Astrocyte of the cerebellum (primary cell): ENCODE results near the gene KIF16B.

Source experiments
- DNase-seq: peaks from one replicate; pipeline ENCODE4 v3.0.0-alpha.2; 2011; ENCODE audit warnings: low read depth
- H3K4me3 ChIP-seq: 2 replicates; pipeline ENCODE4 v1.5.1; 2011; ENCODE audit warnings: mild to moderate bottlenecking, low read depth, low read length, moderate library complexity
- in situ Hi-C: cut with HindIII; loops from 2 replicates; pipeline ENCODE4 v1.10.0; 2017; ENCODE audit warnings: low sequenced_read_pairs
- TF ChIP-seq, protein P1 (sequence below): IDR thresholded peaks from 2 replicates; pipeline ENCODE4 v1.5.1; 2012; ENCODE audit warnings: low read length, low read depth, moderate library complexity, mild to moderate bottlenecking; ENCODE audit errors: missing control alignments

The KIF16B gene

GRCh38 chr20:16408981-16409380 is 164.3 kb downstream of the KIF16B start:
- in situ Hi-C loops: no loop called here
- DNase-seq: no peak
- TF ChIP-seq, protein P1, sequence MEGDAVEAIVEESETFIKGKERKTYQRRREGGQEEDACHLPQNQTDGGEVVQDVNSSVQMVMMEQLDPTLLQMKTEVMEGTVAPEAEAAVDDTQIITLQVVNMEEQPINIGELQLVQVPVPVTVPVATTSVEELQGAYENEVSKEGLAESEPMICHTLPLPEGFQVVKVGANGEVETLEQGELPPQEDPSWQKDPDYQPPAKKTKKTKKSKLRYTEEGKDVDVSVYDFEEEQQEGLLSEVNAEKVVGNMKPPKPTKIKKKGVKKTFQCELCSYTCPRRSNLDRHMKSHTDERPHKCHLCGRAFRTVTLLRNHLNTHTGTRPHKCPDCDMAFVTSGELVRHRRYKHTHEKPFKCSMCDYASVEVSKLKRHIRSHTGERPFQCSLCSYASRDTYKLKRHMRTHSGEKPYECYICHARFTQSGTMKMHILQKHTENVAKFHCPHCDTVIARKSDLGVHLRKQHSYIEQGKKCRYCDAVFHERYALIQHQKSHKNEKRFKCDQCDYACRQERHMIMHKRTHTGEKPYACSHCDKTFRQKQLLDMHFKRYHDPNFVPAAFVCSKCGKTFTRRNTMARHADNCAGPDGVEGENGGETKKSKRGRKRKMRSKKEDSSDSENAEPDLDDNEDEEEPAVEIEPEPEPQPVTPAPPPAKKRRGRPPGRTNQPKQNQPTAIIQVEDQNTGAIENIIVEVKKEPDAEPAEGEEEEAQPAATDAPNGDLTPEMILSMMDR: no peak
- no peak overlapping the region for H3K4me3 ChIP-seq

DNA sequence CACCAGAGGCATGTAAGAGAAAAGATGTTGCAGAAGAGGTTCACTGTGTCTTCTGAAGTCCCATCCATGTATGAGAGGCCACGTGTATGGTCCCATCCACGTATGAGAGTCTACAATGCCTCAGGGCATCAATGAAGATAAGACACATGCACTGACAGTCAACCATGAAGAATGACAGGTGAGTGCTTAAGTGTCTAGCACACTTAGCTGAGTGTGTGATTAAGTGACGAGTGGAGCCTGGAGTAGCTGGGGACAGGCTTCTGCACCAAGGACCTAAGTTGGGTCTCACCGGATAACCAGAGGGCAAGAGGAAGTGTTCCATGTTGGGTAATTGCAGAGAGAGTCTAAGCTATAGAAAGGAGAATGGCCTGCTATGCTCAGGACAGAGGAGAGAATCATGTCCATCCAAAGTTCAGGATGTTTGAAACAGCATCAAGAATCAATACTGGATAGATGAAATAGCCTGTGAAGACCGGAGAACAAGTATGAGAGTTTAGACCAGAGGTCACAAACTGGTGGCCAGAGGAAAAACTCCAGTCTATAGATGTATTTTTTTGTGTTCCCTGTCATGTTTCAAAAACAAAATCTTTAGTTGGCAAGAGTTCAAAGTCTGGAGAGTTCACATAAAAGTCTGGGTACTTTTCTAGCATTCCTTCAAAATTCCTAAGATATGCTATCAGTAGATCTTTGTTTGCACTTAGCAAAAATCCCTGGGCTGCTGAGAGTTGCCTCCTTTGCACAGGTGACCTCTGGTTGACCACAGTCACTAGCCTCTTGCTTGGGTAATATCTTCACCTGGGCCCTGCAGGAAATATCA is 165.8 kb downstream of the KIF16B start:
- TF ChIP-seq, protein P1: no peak
- H3K4me3 ChIP-seq: no peak overlapping the region
- DNase-seq: no peak
- in situ Hi-C loops: no loop called here

GRCh38 chr20:16405254-16405653 is 168.0 kb downstream of the KIF16B start:
- in situ Hi-C loops: no loop called here
- no peak for DNase-seq
- TF ChIP-seq, protein P1: no peak
- no peak overlapping the region for H3K4me3 ChIP-seq

GRCh38 chr20:16404640-16405039 is 168.6 kb downstream of the KIF16B start:
- H3K4me3 ChIP-seq: no peak overlapping the region
- in situ Hi-C loops: no loop called here
- no peak for DNase-seq
- TF ChIP-seq, protein P1: no peak

GRCh38 chr20:16404171-16404570 is 169.1 kb downstream of the KIF16B start:
- no peak for DNase-seq
- TF ChIP-seq, protein P1: no peak
- in situ Hi-C loops: no loop called here
- H3K4me3 ChIP-seq: no peak overlapping the region

GRCh38 chr20:16400234-16400633 is 173.0 kb downstream of the KIF16B start:
- H3K4me3 ChIP-seq: no peak overlapping the region
- TF ChIP-seq, protein P1: no peak
- in situ Hi-C loops: no loop called here
- no peak for DNase-seq
